HepG2 (cell line): ENCODE results near the gene TERC. TPM values are rescaled to one million over a fixed set of nuclear protein-coding genes. Genes with fewer than 3 reads are reported as not detected.

Experiments
- ASH2L ChIP-seq: fragments of 300-600, 200-600 bp; sonication (generic); IDR thresholded peaks from 2 replicates; pipeline ENCODE4 v1.7.0; 2017; ENCODE audit warnings: low read depth, mild to moderate bottlenecking, moderate library complexity, mixed read lengths, low read length; ENCODE audit not compliant: insufficient read length
- ATF1 ChIP-seq: IDR thresholded peaks from 2 replicates; pipeline ENCODE4 v1.6.1; 2016; ENCODE audit warnings: mild to moderate bottlenecking, control low read depth
- CAMTA2 ChIP-seq: sonication (generic); formaldehyde crosslinking; IDR thresholded peaks from 2 replicates; pipeline ENCODE4 v1.4.0; 2020; ENCODE audit warnings: mild to moderate bottlenecking, missing genetic modification reagents, borderline replicate concordance
- CEBPG ChIP-seq: IDR thresholded peaks from 2 replicates; pipeline ENCODE4 v1.6.1; 2016
- HES4 ChIP-seq: sonication (generic); formaldehyde crosslinking; IDR thresholded peaks from 2 replicates; pipeline ENCODE4 v1.9.0; 2021; ENCODE audit warnings: mild to moderate bottlenecking, missing genetic modification reagents, borderline replicate concordance
- IRF2 ChIP-seq: IDR thresholded peaks from 2 replicates; pipeline ENCODE4 v1.6.1; 2018; ENCODE audit warnings: missing genetic modification reagents, missing compliant biosample characterization
- MXI1 ChIP-seq: IDR thresholded peaks from 3 replicates; pipeline ENCODE4 v1.6.1; 2012; ENCODE audit warnings: low read depth, low read length, inconsistent platforms, borderline replicate concordance
- ONECUT2 ChIP-seq: sonication (generic); formaldehyde crosslinking; IDR thresholded peaks from 2 replicates; pipeline ENCODE4 v1.4.0; 2020; ENCODE audit warnings: missing genetic modification reagents
- PHF21A ChIP-seq: sonication (generic); formaldehyde crosslinking; IDR thresholded peaks from 2 replicates; pipeline ENCODE4 v1.5.0; 2020; ENCODE audit warnings: mild to moderate bottlenecking, missing genetic modification reagents
- PPARG ChIP-seq: conservative IDR thresholded peaks from 2 replicates; pipeline ENCODE4 v1.6.1; 2016; ENCODE audit warnings: missing biosample characterization, missing genetic modification reagents
- RXRB ChIP-seq: IDR thresholded peaks from 2 replicates; pipeline ENCODE4 v1.6.1; 2016; ENCODE audit warnings: borderline replicate concordance, missing genetic modification reagents, missing compliant biosample characterization
- ZFYVE20 ChIP-seq: sonication (generic); formaldehyde crosslinking; IDR thresholded peaks from 2 replicates; pipeline ENCODE4 v1.8.0; 2023; ENCODE audit warnings: low read depth, mild to moderate bottlenecking, moderate library complexity, missing genetic modification reagents, borderline replicate concordance
- ZNF605 ChIP-seq: sonication (generic); formaldehyde crosslinking; IDR thresholded peaks from 2 replicates; pipeline ENCODE4 v1.8.0; 2022; ENCODE audit warnings: mild to moderate bottlenecking, missing genetic modification reagents
- polyA plus RNA-seq, 8 experiments: library from polyadenylated mRNA; depleted of rRNA in 3 of 8; stranded (reverse) in 7 of 8; unstranded in 1 of 8; fragments of >200 nt; fragmentation: Illumina TruSeq in 4 of 8; extraction: Trizol in 4 of 8; gene quantifications; 2 replicates each; pipeline versions ENCODE4 v1.2.1 to v1.2.3, GENCODE V29; 2011 to 2016; ENCODE audit warnings: low read depth in 4 of 8, missing spikeins in 1 of 8, mixed read lengths in 1 of 8; ENCODE audit not compliant: insufficient read depth in 1 of 8
- total RNA-seq, 5 experiments: library from RNA; depleted of rRNA; stranded (reverse); fragments of >200 nt; fragmentation: Illumina TruSeq; extraction: Trizol; gene quantifications; 2 replicates each; pipeline ENCODE4 v1.2.3, GENCODE V29; 2016; ENCODE audit warnings: low read depth in 1 of 5
- TF ChIP-seq, protein P1 (sequence below): sonication (generic); formaldehyde crosslinking; conservative IDR thresholded peaks from 2 replicates; pipeline ENCODE4 v1.8.0; 2022; ENCODE audit warnings: low read depth, missing genetic modification reagents
- TF ChIP-seq, protein P2 (sequence below): sonication (generic); formaldehyde crosslinking; IDR thresholded peaks from 2 replicates; pipeline ENCODE4 v1.5.0; 2020; ENCODE audit warnings: mild to moderate bottlenecking, missing genetic modification reagents, borderline replicate concordance
- TF ChIP-seq, protein P3 (sequence below): sonication (generic); formaldehyde crosslinking; IDR thresholded peaks from 2 replicates; pipeline ENCODE4 v1.4.0; 2020; ENCODE audit warnings: missing genetic modification reagents
- TF ChIP-seq, protein P4 (sequence below): sonication (generic); formaldehyde crosslinking; IDR thresholded peaks from 2 replicates; pipeline ENCODE4 v1.4.0; 2020; ENCODE audit warnings: missing genetic modification reagents
- TF ChIP-seq, protein P5 (sequence below): sonication (generic); formaldehyde crosslinking; IDR thresholded peaks from 2 replicates; pipeline ENCODE4 v1.4.0; 2020; ENCODE audit warnings: missing genetic modification reagents
- TF ChIP-seq, protein P6 (sequence below): IDR thresholded peaks from 2 replicates; pipeline ENCODE4 v1.6.1; 2016; ENCODE audit warnings: missing compliant biosample characterization, missing genetic modification reagents, borderline replicate concordance

TERC gene
- total and polyA plus RNA-seq, 2 of the 13 experiments (the other 11 are each of a cell fraction or from before 2014, with no cell fraction given): 1.3 to 74.6 TPM

DNA sequence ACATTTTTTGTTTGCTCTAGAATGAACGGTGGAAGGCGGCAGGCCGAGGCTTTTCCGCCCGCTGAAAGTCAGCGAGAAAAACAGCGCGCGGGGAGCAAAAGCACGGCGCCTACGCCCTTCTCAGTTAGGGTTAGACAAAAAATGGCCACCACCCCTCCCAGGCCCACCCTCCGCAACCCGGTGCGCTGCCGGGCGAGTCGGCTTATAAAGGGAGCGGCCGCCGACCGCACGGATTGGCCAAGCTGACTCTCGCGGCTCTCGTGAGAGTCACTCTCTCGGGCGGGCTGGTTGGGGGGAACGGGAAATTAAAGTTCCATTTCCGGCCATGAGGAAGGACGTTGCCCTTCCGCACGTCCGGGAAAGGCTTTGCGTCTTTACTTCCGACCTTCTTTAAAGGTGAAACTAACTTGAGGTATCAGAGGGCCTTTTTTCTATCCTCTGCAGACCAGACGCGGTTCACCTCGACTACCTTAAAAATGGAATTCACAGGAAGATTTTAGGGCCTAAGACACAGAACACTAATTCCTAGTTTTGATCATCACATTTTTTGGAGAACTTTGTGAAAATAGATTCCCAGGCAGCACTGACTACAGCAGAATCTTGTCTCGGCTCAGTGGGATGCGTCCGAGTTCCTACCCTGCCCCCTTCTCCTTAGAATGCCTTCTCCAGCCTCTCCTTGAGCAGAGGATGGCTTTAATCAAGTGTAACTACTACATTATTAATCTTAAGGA, at the start of gene TERC (continued):
- TF ChIP-seq, protein P1, sequence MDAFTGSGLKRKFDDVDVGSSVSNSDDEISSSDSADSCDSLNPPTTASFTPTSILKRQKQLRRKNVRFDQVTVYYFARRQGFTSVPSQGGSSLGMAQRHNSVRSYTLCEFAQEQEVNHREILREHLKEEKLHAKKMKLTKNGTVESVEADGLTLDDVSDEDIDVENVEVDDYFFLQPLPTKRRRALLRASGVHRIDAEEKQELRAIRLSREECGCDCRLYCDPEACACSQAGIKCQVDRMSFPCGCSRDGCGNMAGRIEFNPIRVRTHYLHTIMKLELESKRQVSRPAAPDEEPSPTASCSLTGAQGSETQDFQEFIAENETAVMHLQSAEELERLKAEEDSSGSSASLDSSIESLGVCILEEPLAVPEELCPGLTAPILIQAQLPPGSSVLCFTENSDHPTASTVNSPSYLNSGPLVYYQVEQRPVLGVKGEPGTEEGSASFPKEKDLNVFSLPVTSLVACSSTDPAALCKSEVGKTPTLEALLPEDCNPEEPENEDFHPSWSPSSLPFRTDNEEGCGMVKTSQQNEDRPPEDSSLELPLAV (CRISPR knock-in tag): no peak
- TF ChIP-seq CEBPG (CRISPR knock-in tag): no peak
- TF ChIP-seq, protein P2, sequence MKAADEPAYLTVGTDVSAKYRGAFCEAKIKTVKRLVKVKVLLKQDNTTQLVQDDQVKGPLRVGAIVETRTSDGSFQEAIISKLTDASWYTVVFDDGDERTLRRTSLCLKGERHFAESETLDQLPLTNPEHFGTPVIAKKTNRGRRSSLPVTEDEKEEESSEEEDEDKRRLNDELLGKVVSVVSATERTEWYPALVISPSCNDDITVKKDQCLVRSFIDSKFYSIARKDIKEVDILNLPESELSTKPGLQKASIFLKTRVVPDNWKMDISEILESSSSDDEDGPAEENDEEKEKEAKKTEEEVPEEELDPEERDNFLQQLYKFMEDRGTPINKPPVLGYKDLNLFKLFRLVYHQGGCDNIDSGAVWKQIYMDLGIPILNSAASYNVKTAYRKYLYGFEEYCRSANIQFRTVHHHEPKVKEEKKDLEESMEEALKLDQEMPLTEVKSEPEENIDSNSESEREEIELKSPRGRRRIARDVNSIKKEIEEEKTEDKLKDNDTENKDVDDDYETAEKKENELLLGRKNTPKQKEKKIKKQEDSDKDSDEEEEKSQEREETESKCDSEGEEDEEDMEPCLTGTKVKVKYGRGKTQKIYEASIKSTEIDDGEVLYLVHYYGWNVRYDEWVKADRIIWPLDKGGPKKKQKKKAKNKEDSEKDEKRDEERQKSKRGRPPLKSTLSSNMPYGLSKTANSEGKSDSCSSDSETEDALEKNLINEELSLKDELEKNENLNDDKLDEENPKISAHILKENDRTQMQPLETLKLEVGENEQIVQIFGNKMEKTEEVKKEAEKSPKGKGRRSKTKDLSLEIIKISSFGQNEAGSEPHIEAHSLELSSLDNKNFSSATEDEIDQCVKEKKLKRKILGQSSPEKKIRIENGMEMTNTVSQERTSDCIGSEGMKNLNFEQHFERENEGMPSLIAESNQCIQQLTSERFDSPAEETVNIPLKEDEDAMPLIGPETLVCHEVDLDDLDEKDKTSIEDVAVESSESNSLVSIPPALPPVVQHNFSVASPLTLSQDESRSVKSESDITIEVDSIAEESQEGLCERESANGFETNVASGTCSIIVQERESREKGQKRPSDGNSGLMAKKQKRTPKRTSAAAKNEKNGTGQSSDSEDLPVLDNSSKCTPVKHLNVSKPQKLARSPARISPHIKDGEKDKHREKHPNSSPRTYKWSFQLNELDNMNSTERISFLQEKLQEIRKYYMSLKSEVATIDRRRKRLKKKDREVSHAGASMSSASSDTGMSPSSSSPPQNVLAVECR (CRISPR knock-in tag): peak; percentile 24; the same call in 1 of the 2 replicates
- TF ChIP-seq CAMTA2: no peak
- TF ChIP-seq ZFYVE20 (CRISPR knock-in tag): no peak
- no peak for TF ChIP-seq HES4 (CRISPR knock-in tag)
- peak; percentile 36; the same call in 1 of the 2 replicates for TF ChIP-seq ZNF605
- TF ChIP-seq, protein P3, sequence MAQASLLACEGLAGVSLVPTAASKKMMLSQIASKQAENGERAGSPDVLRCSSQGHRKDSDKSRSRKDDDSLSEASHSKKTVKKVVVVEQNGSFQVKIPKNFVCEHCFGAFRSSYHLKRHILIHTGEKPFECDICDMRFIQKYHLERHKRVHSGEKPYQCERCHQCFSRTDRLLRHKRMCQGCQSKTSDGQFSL: peak; percentile 81; the same call in 1 of the 2 replicates
- TF ChIP-seq ONECUT2 (CRISPR knock-in tag): no peak
- TF ChIP-seq RXRB (CRISPR knock-in tag): peak; percentile 25; the same call in 1 of the 2 replicates
- TF ChIP-seq, protein P4, sequence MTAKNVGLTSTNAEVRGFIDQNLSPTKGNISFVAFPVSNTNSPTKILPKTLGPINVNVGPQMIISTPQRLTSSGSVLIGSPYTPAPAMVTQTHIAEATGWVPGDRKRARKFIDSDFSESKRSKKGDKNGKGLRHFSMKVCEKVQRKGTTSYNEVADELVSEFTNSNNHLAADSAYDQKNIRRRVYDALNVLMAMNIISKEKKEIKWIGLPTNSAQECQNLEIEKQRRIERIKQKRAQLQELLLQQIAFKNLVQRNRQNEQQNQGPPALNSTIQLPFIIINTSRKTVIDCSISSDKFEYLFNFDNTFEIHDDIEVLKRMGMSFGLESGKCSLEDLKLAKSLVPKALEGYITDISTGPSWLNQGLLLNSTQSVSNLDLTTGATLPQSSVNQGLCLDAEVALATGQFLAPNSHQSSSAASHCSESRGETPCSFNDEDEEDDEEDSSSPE: peak; percentile 52; the same call in 1 of the 2 replicates
- TF ChIP-seq PPARG (CRISPR knock-in tag): no peak
- TF ChIP-seq ATF1 (CRISPR knock-in tag): 0 out of 2 replicates have a peak, but pooled peaks have one; percentile 54
- TF ChIP-seq, protein P5, sequence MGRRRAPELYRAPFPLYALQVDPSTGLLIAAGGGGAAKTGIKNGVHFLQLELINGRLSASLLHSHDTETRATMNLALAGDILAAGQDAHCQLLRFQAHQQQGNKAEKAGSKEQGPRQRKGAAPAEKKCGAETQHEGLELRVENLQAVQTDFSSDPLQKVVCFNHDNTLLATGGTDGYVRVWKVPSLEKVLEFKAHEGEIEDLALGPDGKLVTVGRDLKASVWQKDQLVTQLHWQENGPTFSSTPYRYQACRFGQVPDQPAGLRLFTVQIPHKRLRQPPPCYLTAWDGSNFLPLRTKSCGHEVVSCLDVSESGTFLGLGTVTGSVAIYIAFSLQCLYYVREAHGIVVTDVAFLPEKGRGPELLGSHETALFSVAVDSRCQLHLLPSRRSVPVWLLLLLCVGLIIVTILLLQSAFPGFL: no peak
- TF ChIP-seq ASH2L: peak; percentile 7
- TF ChIP-seq IRF2 (CRISPR knock-in tag): 0 out of 2 replicates have a peak, but pooled peaks have one; percentile 17
- peak; percentile 35; the same call in 1 of the 2 replicates for TF ChIP-seq PHF21A (CRISPR knock-in tag)
- TF ChIP-seq, protein P6, sequence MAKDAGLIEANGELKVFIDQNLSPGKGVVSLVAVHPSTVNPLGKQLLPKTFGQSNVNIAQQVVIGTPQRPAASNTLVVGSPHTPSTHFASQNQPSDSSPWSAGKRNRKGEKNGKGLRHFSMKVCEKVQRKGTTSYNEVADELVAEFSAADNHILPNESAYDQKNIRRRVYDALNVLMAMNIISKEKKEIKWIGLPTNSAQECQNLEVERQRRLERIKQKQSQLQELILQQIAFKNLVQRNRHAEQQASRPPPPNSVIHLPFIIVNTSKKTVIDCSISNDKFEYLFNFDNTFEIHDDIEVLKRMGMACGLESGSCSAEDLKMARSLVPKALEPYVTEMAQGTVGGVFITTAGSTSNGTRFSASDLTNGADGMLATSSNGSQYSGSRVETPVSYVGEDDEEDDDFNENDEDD (CRISPR knock-in tag): peak; percentile 19; the same call in 1 of the 2 replicates
- peak; percentile 39; the same call in 1 of the 3 replicates for TF ChIP-seq MXI1
